SHP77 (cell line): ENCODE results near the gene PCYT1B.
"Not testable (repeated sequence)": the region's sequence is repeated elsewhere in the genome, so short reads cannot be mapped to it uniquely, and the experiment has no call there.

Experiments used
- DNase-seq, 2 experiments: peaks; one replicate each; lab custom pipeline; 2025; lab: John Stamatoyannopoulos, UW

The PCYT1B gene

DNA sequence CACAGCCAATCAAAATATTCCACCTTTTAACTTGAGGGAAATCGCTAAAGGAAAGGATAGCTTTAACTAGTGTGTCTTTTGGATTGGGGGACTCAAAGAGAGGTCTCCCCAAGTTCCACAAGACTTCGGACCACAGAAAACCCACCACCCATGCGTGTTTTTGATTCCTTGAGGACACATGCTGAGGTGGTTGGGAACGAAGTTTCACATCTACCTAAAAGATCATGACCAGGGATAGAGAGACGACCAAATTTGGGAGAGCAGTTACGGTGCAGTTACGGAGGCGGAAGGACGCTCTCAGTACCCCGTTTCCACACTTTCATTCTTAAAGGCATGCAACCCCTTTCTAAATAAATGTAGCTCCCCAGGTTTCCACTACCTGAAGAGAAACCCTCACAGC, 1.1 kb downstream of the PCYT1B start:
- no peak for DNase-seq

DNA sequence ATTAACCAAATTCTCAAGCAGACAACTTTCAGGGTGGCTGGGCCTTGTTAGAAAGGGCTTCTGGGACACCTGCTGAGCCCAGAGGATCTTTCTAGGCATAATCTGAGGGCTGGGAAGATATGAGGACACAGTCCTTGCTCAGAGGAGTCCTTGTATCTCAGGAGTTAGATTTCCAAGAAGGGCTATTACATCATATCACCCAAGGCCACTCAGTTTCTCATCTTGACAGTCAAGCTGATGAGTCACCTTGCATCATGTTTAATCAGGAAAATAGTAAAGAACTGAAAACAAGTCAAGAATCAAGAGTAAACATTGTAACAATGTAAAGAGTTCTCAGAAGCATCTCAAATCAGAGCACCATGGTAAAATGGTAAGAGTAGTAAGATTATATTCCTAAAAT, 4.0 kb downstream of the PCYT1B start:
- DNase-seq, result no peak

DNA sequence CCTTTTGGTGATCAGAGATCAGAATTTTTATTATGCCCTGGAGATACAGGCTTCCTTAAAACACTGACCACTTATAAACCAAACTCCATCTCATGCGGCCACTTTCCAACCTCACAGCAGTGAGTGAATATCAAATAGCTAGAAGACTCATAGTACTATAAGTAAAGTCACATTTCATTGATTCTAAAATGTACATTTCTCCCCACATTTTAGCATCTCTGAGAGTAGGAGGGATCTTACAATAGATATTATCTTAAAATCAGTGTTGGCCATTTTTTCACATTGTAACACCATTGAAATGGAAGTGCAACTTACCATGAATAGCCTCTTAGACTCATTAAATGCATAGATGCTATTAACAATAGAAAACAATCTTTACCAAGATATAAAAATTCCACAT, 17.4 kb downstream of the PCYT1B start:
- no peak for DNase-seq

DNA sequence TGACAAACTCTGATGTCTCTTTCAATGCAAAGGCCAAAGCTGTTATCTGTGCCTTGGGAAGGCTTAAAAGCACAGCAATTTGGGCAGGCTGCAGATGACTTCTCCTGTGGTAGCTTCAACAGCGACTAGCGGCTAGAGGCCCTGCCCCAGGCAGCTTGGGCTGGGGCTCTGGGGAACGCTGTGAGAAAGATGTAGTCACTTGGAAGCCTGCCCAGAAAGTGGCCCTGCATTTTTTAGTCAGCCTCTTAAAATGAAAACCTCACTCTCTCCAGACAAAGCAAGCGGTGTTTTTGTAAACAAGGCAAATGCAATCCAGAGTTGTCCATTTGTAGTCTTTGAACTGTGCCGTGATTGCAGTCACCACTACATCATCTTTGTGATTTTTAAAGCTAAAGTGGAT, 27.5 kb downstream of the PCYT1B start:
- DNase-seq, result peak in 1 of 2 experiments; percentile 11

DNA sequence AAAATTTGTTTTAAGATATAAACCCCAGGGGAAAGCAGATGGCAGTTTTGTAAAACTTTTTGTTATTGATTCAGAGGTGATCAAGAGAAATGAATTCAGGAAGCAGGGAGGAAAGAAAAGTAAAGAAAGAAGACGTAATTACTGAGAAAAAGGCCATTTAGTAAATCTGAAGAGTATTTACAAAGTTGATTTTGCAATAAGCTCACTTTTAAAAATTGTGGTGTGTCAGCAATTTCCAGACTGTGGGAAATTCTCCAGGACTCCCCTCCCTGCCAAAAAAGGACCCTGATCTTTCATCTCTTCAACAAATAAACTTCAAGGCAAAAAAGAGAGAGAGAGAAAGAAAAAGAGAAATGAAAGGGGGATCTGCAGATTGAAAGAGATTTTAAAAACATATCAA, 36.6 kb downstream of the PCYT1B start:
- DNase-seq, result no peak

DNA sequence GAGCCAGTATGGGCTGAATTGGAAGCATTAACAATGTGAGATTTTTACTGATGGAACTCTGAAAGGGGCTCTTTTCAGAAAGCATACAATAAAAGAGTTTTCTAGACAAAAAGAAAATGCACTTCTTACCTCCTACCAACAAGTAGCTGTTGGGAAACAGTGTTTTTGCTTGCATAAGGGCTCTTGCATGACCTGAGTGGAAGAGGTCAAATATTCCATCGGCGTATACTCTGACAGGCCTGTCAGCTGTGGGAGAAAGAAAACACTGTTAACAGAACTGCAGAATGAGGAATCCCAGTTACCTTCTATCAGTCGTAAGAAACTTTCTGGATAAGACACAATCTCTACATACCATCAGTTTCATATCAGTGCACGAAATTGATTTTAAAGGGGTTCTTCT, 39.5 kb downstream of the PCYT1B start:
- no peak for DNase-seq

DNA sequence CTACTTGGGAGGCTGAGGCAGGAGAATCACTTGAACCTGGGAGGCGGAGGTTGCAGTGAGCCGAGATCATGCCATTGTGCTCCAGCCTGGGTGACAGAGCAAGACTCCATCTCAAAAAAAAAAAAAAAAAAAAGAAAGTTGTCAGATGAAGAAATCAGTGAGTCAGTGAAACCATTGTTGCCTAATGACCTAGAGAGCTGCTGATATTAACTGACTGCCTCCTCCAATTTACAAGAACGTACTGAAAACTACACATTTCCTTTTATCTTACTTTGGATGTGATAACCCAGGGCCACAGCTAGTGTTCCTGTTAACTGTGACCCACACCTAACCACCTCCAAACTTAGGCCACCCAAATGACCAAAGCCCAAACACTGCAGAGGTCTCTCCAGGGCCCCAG, 41.2 kb downstream of the PCYT1B start:
- not testable (repeated sequence) for DNase-seq

DNA sequence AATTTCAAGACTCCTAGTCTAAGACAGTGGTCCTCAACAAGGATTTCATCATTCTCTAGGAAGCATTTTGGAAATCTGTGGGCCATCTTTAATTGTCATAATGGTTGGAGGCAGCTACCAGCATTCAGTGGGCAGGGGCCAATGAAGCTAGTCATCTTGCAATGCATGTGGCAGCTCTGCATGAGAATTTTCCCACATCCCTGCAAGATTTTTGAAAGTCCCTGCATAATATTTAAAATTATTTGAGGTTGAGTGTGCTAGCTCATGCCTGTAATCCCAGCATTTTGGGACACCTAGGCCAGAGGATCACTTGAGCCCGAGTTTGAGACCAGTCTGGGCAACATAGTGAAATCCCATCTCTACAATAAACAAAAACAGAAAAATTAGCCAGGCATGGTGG, 44.0 kb downstream of the PCYT1B start:
- DNase-seq, result no peak

DNA sequence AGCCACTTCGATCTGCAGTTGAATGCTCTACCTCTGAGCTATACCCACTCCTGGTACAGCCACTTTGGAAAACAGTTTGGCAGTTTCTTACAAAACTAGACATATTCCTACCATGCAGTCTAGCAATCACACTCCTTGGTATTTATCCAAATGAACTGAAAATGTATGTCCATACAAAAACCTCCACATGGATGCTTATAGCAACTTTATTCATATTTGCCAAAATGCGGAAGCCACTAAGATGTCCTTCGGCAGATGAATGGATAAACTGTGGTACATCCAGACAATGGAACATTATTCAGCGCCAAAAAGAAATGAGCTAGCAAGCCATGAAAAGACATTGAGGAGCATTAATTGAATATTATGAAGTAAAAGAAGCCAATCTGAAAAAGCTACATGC, 45.3 kb downstream of the PCYT1B start:
- DNase-seq, result no peak

DNA sequence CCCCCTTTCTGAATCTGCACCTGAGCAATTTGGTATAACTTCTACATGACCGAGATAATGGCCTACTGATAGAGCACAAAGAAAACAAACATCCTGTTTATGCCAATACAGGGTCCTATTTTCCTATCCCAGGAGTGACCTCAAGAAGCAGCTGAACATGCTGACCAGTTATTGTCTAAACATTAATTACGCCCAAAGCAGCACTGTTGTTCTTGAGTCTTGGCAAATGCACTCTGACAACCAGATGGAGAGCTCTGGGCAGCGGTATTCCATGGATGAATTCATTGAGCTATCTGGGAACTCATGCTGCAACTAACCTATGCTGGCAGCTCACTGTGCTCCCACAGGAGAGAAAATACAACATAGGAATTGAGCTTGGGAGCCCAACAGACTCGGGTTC, 52.6 kb downstream of the PCYT1B start:
- DNase-seq, result no peak

DNA sequence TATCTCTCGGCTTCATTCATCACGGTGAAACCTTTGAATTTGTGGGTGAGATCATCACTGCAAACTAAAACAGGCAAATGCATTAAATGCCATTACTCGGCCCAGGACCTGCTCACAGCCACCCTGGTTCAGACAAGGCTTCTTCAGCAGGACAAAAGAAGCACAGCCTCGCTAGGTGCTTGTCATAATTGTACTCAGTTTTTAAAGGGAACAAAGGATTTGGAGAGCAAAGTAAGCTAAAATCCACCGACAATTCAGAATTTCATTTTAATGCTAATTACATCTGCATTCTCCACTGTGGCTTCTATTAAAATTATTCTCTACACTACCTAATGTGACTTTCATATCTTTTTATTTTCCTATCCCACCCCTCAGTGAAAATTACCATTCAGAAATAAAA, 57.0 kb downstream of the PCYT1B start:
- DNase-seq, result no peak

DNA sequence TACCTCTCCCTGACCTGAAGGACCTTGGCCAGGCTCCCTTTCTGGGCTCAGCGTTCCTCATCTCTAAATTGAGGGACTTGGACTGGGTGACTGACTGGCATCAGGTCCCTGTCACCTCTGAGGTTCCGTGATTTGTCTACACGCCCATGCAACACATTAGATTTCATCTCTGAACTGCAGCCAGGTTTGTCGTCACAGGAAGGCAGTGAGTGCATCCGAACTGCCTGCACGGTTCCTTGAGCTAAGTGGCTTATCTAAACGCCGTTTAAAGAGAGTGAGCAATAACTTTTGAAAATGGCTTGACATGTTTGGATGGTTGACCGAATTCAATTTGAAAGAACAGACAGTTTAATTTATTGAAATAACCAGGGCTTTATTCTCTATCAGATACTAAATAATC, 70.1 kb downstream of the PCYT1B start:
- no peak for DNase-seq

DNA sequence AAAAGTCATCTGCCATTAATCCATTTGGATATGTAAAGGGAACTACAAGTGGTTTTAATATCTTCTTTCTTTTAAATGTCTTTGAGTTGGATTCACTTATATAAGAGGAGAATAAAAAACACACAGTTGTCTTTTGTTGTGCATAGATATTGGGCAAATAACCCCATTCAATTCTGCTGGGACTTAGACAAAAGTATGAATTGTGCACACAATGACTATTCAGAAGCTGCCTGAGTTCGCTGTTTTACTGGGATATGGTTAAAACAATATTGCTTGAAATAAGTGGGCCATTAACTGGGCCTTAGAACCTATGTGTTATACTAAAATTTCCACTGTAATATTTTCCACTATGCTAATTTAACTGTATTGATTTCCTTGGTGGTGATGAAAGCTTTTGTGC, 71.7 kb downstream of the PCYT1B start:
- no peak for DNase-seq

DNA sequence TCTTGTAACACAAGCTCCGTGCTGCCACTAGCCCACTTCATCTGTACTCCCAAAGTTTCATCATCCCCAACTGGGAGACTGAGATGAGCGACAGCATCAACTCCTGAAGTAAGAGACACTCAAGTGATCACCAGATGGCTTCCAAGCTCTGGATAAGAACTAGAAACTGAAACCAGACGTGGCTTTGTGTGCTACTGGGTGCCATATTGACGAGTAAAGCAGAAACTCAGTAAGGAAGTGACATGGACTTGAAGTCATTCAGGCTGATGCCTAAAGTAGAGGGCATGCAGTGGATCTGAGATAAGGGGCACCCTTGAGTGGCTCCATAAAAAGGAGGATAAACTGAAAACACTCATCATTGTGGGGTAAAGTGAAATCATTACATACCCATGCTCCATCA, 72.4 kb downstream of the PCYT1B start:
- DNase-seq, result no peak

DNA sequence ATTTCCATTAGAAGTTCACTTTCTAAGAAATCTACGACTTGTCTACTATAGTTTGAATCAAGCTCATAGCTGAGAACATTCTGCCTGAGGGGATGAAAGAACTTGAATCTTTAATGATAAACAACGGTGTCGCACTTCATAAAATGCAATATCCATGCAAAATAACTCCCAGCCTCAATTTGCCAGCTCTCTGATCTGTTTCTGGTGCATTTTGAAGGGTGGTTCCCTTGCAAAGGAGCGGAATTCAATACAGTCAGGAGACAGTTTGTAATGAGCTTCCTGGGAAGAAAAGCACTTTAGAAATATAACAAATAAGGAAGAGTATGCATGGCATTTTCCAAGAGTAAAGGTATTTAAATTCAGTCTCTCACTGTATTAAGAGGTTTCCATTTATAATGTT, 80.0 kb downstream of the PCYT1B start:
- DNase-seq, result no peak

DNA sequence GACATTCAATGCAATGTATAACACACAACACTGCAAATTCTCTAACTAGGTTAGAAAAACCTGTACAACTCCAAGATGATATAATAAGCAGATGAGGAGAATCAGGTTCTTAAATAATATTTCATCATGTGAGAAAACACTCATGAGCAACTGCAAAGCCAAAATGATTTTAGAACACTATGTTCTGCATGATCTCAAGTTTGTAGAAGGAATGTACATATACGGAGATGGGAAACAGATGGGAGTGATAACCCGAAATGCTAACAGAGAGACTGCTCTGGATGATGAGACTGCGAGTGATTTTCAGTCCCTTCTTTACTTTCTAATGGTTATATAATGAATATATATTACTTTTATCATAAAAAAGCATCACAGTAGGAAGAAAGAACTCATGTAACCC, 80.9 kb downstream of the PCYT1B start:
- no peak for DNase-seq

DNA sequence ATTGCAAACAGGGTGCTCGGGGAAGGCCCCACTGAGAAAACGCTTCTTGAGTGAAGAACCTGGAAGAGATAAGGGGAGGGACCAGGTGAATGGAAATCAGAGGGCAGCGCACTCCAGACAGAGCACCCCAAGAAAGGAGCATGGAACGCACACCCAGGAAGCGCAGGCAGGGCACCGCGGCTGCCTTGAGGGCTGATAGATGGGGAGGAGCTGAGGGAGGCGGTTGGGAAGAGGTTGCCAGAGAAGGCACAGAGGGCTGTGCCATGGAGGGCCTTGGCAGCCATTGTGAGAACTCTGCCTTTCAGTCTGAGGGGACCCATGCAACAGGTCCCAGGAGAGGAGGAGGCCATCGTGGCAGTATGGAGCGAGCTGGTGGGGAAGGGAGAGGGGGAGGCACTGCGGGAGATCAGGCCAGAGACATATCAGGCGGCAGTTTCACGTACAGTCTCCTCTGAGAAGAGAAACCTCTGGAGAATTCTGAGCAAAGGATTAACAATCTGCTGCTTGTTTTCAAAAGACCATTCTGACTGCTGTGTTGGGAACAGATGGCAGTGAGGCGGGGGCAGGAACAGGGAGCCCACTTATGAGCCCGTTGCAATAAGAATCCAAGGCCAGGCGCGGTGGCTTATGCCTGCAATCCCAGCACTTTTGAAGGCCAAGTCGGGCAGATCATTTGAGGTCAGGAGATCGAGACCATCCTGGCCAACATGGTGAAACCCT, 83.7 kb downstream of the PCYT1B start:
- no peak for DNase-seq

DNA sequence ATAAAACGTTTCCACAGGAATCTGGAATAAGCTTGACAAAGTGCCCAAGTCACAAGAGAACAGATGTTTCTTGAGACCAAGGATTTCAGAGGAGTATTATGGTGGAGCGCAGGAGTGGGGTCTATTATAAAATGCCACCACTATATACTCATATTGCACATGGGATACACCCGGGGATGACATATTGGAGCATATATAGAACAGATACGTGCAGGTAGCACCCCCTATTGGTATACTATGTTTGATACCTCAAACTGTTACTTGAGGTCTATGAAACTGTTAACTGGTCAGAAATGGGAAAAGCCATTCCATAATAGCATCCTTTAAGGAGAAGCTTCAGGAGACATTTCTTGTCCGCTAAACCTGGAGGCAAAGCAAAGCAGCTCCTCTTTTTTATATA, 86.0 kb downstream of the PCYT1B start:
- no peak for DNase-seq

DNA sequence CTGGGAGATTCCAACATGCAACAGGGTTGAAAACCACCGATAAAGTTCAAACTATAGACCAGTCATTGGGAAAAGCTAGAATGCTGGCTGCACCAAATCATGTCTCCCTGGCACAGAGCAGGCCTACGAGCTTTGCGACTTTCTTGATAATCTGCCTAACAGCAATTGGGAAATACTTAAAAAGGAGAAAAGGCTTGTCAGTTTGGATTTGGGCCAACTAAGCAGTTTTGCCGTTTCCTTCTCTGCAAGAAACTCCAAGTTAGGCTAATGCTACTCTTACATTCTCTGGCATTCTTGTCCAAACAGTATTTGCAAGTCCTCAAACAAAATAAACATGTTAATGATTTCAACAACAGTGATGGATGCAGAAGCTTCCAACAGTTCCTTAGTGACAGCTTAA, 94.1 kb downstream of the PCYT1B start:
- no peak for DNase-seq

DNA sequence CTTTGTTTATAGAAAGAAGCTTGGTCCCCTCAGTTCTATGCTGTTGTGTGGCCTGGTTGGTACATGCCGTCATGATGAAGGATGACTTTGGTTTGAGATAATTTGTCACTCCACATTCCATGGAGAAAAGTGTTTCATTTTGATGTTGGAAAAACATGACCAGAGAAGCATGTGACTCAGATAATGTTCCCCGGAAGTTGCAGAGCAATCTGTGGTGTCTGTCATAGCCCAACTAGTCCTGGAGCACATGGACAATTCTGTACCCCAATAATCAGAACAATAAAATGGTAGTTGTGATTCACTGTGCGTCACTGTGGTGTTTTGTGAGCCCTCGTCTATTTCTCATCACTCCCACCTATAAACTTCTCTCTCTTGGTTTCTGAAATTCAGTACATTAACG, 97.0 kb downstream of the PCYT1B start:
- DNase-seq, result no peak

DNA sequence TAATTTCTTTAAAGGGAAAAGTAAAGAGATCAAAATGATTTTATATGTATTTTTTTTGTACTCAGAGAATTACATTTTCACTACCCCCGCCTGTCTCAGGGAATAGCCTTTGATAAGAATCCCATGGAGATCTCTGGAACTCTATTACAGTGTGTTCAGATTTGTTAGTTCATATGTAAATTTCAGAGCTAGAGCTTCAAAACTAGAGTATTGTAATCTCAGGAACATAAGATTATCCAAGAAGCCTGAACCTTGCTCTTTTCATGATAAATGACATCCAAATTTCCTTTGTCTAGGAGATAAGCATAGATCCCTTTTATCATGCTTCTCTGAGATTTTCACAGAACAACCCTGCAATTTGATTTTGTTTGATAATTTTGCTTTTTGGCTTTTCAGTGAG, 99.2 kb downstream of the PCYT1B start:
- DNase-seq, result no peak

DNA sequence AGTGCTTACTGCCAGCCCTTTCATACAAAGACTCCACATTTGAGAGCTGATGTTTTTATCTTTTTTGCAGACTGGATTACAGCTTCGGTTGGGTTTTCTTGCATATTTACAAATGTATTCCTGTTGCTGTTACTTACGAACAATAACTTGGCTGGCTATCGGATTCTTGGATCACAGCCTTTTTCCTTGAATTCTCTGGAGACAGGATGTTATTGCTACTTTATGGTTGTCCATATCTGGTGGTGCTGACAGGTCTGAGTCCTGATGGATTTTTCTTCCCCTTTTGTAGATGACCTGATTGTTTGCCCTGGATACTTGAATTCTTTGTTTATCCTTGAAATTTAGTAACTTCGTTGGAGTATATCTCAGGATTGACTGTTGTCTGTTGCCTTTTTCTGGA, 104.4 kb downstream of the PCYT1B start:
- DNase-seq, result no peak

DNA sequence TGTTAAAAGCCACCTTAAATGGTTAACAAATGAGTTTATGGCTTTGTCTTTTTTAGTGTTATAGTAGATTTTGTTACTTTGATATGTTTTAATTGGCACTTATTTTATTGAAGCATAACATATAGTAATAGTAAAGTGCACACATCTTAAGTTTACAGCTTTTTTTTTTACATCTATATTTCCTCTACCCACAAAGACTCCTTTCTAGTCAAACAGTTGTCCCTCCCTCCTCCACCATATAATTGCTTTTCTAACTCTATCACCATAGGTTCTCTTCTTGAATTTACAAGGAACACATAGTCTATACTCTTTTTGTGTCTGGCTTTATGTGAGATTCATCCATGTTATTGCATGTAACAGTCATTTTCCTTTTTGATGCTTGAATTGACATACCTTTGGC, 110.6 kb downstream of the PCYT1B start:
- DNase-seq, result no peak

DNA sequence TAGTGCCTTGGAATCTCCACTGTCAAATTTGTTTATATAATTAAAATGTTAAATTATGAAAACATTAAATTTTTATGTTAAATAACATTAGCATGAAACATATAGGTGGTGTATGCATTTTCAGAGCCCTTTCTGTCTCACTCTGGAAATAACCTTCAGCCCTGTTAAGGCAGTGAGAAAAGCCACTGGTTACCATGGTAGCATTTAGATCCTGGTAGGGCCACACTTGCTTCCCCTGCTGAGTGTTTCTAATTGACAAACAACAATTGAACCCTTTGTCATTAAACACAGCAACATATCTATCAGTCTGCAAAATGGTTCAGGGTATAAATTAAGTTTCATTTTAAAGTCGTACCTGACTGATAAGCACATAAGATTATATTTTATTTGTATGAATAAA, 118.5 kb downstream of the PCYT1B start:
- no peak for DNase-seq

DNA sequence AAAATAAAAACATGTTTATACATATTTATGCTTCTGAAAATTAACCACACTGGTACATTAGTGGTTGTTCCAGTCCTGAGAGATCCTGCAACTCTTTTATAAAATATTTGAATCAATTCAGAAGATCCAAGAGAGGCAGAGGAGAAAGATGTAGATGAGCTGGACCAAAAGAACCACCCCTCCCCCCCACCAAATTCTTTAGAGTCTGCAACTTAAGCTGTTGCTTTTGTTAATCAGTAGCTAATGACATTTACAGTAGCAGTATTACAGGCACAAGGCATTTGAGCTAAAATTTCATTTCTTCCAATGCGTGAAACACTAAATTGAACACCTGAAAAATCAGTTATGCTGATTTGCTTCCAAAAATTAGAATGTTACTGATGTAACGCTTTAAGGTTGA, 120.5 kb downstream of the PCYT1B start:
- DNase-seq, result no peak
